Measurements from ENCODE around the gene SEBOX.

SEBOX gene

DNA sequence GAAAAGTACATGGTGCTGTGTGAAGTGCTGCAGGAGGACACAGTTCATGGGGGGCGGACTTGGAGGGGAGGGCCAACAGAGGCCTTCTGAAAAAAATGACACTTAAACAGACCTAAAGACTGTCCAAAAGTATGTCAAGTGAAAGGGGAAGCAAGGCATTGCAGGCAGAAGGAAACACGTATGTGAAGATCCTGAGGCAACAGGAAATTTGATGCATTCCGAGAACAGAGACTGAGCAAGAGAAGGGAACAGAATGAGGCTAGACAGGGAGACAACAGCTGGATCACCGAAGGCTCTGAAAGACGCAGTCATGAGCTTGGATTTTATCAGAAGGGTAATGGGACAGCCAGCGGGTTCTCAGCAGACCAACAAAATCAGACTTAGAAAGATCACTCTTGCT is 30.8 kb downstream of the SEBOX start:
- no peak for TF ChIP-seq FOXP2 (optimal IDR thresholded peaks at IDR 0.05; ENCODE audit: borderline replicate concordance, extremely low read depth, extremely low read length, insufficient read depth)
- TF ChIP-seq POLR2AphosphoS5 (IDR thresholded peaks at IDR 0.05; ENCODE audit: low read depth, low read length), result no peak
- no peak for TF ChIP-seq TAF1 (IDR thresholded peaks at IDR 0.05; ENCODE audit: borderline replicate concordance, insufficient read depth, low read length)
- no peak for TF ChIP-seq SIN3A (IDR thresholded peaks at IDR 0.05; ENCODE audit: borderline replicate concordance, insufficient read depth, low read length)

DNA sequence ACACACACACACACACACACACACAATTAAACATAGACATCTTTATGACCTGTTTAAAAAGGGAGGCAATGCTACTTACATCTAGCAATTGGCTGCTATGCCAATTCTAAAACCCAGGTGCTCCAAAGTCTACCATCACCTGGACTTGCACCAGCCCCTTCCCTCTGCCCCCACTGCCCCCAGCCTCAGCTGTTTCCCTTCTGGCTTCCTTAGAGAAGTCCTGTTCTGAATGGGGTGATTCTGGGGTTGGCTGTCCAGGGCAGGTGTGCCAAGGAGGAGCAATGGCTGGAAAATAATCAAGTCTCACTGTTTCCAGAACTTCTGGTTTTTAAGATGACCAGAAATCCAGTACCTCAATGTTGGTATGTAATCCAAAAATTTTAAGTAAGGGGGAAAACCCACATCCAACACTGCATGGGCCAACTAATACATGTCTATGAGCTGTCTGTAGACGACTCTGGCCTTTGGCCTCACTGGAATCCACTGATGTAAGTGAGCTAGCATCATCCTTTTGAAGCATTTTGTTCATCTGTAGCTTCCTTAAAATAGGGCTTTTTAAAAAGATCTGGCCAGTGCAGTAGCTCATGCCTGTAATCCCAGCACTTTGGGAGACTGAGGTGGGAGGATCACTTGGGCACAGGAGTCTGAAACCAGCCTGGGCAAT is 31.8 kb downstream of the SEBOX start:
- TF ChIP-seq SIN3A (IDR thresholded peaks at IDR 0.05; ENCODE audit: borderline replicate concordance, insufficient read depth, low read length) (no peak), TAF1 (IDR thresholded peaks at IDR 0.05; ENCODE audit: borderline replicate concordance, insufficient read depth, low read length) (no peak), POLR2AphosphoS5 (IDR thresholded peaks at IDR 0.05; ENCODE audit: low read depth, low read length) (no peak), FOXP2 (optimal IDR thresholded peaks at IDR 0.05; ENCODE audit: borderline replicate concordance, extremely low read depth, extremely low read length, insufficient read depth) (no peak)
- TF ChIP-seq, protein P1, sequence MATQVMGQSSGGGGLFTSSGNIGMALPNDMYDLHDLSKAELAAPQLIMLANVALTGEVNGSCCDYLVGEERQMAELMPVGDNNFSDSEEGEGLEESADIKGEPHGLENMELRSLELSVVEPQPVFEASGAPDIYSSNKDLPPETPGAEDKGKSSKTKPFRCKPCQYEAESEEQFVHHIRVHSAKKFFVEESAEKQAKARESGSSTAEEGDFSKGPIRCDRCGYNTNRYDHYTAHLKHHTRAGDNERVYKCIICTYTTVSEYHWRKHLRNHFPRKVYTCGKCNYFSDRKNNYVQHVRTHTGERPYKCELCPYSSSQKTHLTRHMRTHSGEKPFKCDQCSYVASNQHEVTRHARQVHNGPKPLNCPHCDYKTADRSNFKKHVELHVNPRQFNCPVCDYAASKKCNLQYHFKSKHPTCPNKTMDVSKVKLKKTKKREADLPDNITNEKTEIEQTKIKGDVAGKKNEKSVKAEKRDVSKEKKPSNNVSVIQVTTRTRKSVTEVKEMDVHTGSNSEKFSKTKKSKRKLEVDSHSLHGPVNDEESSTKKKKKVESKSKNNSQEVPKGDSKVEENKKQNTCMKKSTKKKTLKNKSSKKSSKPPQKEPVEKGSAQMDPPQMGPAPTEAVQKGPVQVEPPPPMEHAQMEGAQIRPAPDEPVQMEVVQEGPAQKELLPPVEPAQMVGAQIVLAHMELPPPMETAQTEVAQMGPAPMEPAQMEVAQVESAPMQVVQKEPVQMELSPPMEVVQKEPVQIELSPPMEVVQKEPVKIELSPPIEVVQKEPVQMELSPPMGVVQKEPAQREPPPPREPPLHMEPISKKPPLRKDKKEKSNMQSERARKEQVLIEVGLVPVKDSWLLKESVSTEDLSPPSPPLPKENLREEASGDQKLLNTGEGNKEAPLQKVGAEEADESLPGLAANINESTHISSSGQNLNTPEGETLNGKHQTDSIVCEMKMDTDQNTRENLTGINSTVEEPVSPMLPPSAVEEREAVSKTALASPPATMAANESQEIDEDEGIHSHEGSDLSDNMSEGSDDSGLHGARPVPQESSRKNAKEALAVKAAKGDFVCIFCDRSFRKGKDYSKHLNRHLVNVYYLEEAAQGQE (IDR thresholded peaks at IDR 0.05; ENCODE audit: insufficient read depth in 1 of 2, low read depth in 2 of 2, low read length in 2 of 2), result no peak

DNA sequence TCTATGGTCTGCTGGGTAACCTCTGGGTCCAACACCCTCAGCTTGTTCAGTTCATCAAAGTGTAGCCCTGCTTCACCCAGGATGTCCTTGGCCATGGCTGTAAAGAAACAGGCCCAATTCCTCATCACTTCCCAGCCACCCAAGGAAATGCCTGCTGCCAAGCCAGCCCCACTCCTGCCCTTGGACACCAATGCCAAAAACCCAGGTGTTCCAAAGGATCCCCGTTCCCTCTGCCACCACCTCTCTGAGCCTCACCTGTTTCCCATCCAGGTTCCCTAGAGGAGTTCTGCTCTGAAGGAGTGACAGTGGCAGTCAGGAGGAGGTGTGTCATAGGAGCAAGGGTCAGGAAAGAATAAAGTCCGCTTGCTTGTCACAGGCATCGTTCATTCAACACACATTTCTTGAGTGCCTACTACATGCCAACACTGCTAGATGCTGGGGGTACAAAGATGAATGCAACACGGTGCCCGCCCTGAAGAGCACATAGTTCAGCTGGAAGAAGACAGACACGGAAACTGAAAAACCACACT is 33.0 kb downstream of the SEBOX start:
- no peak for TF ChIP-seq SIN3A (IDR thresholded peaks at IDR 0.05; ENCODE audit: borderline replicate concordance, insufficient read depth, low read length)
- no peak for TF ChIP-seq TAF1 (IDR thresholded peaks at IDR 0.05; ENCODE audit: borderline replicate concordance, insufficient read depth, low read length)

DNA sequence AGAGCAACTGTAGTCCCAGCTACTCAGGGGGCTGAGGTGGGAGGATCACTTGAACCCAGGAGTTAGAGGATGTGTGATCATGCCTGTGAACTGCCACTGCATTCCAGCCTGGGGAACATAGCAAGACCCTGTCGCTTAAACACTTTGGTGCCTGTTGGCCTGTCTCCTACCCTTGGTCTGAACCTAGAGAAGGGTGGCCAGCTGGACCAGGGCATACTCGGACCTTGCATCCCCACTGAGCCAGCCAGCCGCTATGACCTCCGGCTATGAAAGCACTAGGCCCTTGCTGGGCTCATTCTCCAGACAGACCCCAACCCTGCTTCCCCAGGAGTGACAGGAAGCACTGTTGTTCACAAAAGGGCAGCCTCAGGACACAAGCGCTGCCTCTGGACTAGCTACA is 34.3 kb downstream of the SEBOX start:
- TF ChIP-seq, protein P1 (IDR thresholded peaks at IDR 0.05; ENCODE audit: insufficient read depth in 1 of 2, low read depth in 2 of 2, low read length in 2 of 2), result no peak
- no peak for TF ChIP-seq TAF1 (IDR thresholded peaks at IDR 0.05; ENCODE audit: borderline replicate concordance, insufficient read depth, low read length)
- TF ChIP-seq POLR2AphosphoS5 (IDR thresholded peaks at IDR 0.05; ENCODE audit: low read depth, low read length), result no peak
- TF ChIP-seq FOXP2 (optimal IDR thresholded peaks at IDR 0.05; ENCODE audit: borderline replicate concordance, extremely low read depth, extremely low read length, insufficient read depth), result no peak
- no peak for TF ChIP-seq SIN3A (IDR thresholded peaks at IDR 0.05; ENCODE audit: borderline replicate concordance, insufficient read depth, low read length)

DNA sequence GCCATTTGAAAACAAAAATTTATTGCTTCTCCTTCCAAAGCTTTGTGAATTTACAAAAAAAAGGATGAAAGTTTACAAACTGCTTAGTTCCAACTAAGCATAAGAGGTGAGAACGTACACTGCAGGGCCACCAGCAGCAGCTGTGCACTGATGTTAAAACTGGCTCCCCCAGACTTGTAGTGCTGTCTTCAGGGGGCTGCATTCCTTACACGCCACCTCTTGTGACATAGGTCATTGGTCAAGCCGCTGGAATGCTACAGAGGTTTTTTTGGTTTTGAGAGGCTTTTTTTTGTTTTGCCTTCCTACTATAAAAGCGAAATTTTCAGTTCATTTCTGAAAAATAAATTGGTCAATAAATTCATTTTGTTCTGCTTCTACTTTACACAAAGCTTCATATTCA is 36.7 kb downstream of the SEBOX start:
- no peak for TF ChIP-seq TAF1 (IDR thresholded peaks at IDR 0.05; ENCODE audit: borderline replicate concordance, insufficient read depth, low read length)
- no peak for TF ChIP-seq FOXP2 (optimal IDR thresholded peaks at IDR 0.05; ENCODE audit: borderline replicate concordance, extremely low read depth, extremely low read length, insufficient read depth)
- TF ChIP-seq POLR2AphosphoS5 (IDR thresholded peaks at IDR 0.05; ENCODE audit: low read depth, low read length), result no peak
- TF ChIP-seq, protein P1 (IDR thresholded peaks at IDR 0.05; ENCODE audit: insufficient read depth in 1 of 2, low read depth in 2 of 2, low read length in 2 of 2), result no peak

DNA sequence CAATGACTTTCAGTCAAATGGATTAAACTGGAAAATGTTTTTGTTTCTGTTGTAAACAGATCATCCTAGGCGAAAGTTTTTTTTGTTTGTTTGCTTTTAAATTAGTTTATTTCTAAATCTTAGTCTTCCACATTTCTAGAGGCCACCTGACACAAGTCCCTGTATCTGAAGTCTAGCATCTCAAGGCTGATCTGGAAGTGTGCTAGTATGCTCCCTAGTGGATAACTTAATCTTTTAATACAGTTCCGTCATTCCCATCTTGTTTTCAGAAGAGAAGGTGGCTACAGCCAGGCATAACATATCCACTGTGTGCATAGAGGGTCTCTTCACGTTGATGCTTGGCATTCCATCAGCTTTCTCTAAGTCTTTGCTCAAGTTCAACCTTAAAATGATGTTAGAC is 37.3 kb downstream of the SEBOX start:
- TF ChIP-seq SIN3A (IDR thresholded peaks at IDR 0.05; ENCODE audit: borderline replicate concordance, insufficient read depth, low read length), result no peak
- no peak for TF ChIP-seq POLR2AphosphoS5 (IDR thresholded peaks at IDR 0.05; ENCODE audit: low read depth, low read length)
- TF ChIP-seq FOXP2 (optimal IDR thresholded peaks at IDR 0.05; ENCODE audit: borderline replicate concordance, extremely low read depth, extremely low read length, insufficient read depth), result no peak
- no peak for TF ChIP-seq TAF1 (IDR thresholded peaks at IDR 0.05; ENCODE audit: borderline replicate concordance, insufficient read depth, low read length)
- TF ChIP-seq, protein P1 (IDR thresholded peaks at IDR 0.05; ENCODE audit: insufficient read depth in 1 of 2, low read depth in 2 of 2, low read length in 2 of 2), result no peak

All from PFSK-1 (cell line).